Astrocyte (in vitro differentiated cells and primary cell): ENCODE measurements around the gene CPM. TPM values are rescaled to one million over a fixed set of nuclear protein-coding genes. Genes with fewer than 3 reads are reported as not detected.

Source experiments
- DNase-seq: peaks from one replicate; pipeline ENCODE4 v3.0.0-alpha.2; 2010; ENCODE audit warnings: low read depth
- FAIRE-seq: peaks from 2 replicates; lab custom pipeline; 2011; peaks lifted over from hg19 to GRCh38; lab: Jason Lieb, UNC
- H2AFZ ChIP-seq: 2 replicates; pipeline ENCODE4 v1.6.0; 2012; ENCODE audit warnings: low read depth, low read length, inconsistent platforms
- H3K27ac ChIP-seq: 2 replicates; pipeline ENCODE4 v1.5.1; 2011; ENCODE audit warnings: low read depth, low read length, inconsistent platforms
- H3K27me3 ChIP-seq: 2 replicates; pipeline ENCODE4 v1.6.0; 2011; ENCODE audit warnings: low read length, inconsistent platforms; ENCODE audit not compliant: insufficient read depth
- H3K36me3 ChIP-seq: 2 replicates; pipeline ENCODE4 v1.5.1; 2011; ENCODE audit warnings: low read length, inconsistent platforms; ENCODE audit not compliant: insufficient read depth
- H3K4me1 ChIP-seq: 2 replicates; pipeline ENCODE4 v1.5.1; 2011; ENCODE audit warnings: low read length, inconsistent platforms; ENCODE audit not compliant: insufficient read depth
- H3K4me2 ChIP-seq: 2 replicates; pipeline ENCODE4 v1.6.0; 2012; ENCODE audit warnings: low read length, inconsistent platforms
- H3K4me3 ChIP-seq: 2 replicates; pipeline ENCODE4 v1.5.1; 2011; ENCODE audit warnings: low read depth, mild to moderate bottlenecking, low read length, inconsistent platforms; ENCODE audit not compliant: insufficient read depth
- H3K79me2 ChIP-seq: 2 replicates; pipeline ENCODE4 v1.6.0; 2012; ENCODE audit warnings: mild to moderate bottlenecking, low read length, inconsistent platforms; ENCODE audit not compliant: insufficient read depth
- H3K9ac ChIP-seq: 2 replicates; pipeline ENCODE4 v1.6.0; 2012; ENCODE audit warnings: mild to moderate bottlenecking, low read length, inconsistent platforms
- H3K9me3 ChIP-seq: 2 replicates; pipeline ENCODE4 v1.5.1; 2012; ENCODE audit warnings: low read depth, mild to moderate bottlenecking, low read length, inconsistent platforms; ENCODE audit not compliant: insufficient read depth
- H4K20me1 ChIP-seq: 2 replicates; pipeline ENCODE4 v1.6.0; 2012; ENCODE audit warnings: low read length, inconsistent platforms; ENCODE audit not compliant: insufficient read depth
- H3K27ac Mint-ChIP-seq: one replicate; pipeline ENCODE4 v1.8.0; 2021; ENCODE audit warnings: mild to moderate bottlenecking, mixed read lengths; ENCODE audit not compliant: unreplicated experiment
- H3K27me3 Mint-ChIP-seq: one replicate; pipeline ENCODE4 v1.8.0; 2021; ENCODE audit warnings: low read depth, mixed read lengths; ENCODE audit not compliant: unreplicated experiment
- H3K36me3 Mint-ChIP-seq: one replicate; pipeline ENCODE4 v1.8.0; 2021; ENCODE audit warnings: low read depth, mixed read lengths; ENCODE audit not compliant: unreplicated experiment
- H3K4me1 Mint-ChIP-seq: one replicate; pipeline ENCODE4 v1.8.0; 2021; ENCODE audit warnings: low read depth, mixed read lengths; ENCODE audit not compliant: unreplicated experiment
- H3K4me3 Mint-ChIP-seq: one replicate; pipeline ENCODE4 v1.8.0; 2021; ENCODE audit warnings: mild to moderate bottlenecking, moderate library complexity, mixed read lengths; ENCODE audit not compliant: unreplicated experiment
- H3K9me3 Mint-ChIP-seq: one replicate; pipeline ENCODE4 v1.8.0; 2021; ENCODE audit warnings: mild to moderate bottlenecking, mixed read lengths; ENCODE audit not compliant: unreplicated experiment
- EZH2 ChIP-seq: IDR thresholded peaks from 2 replicates; pipeline ENCODE4 v1.6.1; 2012; ENCODE audit warnings: mild to moderate bottlenecking, low read length, inconsistent platforms; ENCODE audit not compliant: insufficient read depth
- total RNA-seq: library from RNA; stranded (reverse); gene quantifications from 2 replicates; pipeline ENCODE4 v1.2.1, GENCODE V29; 2021
- TF ChIP-seq, protein P1 (sequence below): IDR thresholded peaks from 2 replicates; pipeline ENCODE4 v1.5.1; 2011; ENCODE audit warnings: low read depth, mild to moderate bottlenecking, inconsistent platforms, low read length, moderate library complexity; ENCODE audit not compliant: insufficient read depth

The CPM gene
- total RNA-seq, 1 donor from 2014 or later = 2.7 TPM

DNA sequence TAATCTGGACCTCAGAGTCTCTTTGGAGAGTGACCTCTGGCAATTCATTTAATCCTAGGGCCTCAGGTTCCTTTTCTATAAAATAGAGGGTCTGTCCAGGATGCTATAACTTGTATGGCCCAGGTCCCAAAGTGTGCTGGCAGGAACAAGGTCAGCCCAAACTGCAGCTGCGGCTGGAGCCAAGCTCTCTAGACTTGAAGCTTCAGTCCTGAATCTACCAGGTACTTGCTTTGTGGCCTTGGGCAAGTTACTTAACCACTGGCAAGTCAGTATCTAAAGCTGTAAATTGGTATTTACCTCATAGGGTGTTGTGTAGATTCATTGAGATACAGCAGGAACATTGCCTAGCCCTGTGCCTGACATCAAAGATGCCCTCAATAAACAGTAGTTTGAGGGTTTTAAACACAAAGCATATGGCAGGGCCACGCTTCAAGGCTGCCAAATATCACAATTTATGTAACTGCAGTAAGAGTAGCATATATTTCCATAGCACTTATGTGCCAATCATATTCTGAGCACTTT lies 21.7 kb downstream of the CPM start:
- FAIRE-seq (no peak), DNase-seq (no peak)
- no peaks in the 10 kb centered on the region for H3K9me3 Mint-ChIP-seq
- Histone ChIP-seq H3K79me2 (no peaks in the 10 kb centered on the region), H3K9me3 (no peaks in the 10 kb centered on the region), H2AFZ (no peak overlapping the region), H3K27me3 (no peaks in the 10 kb centered on the region), H3K36me3 (no peaks in the 10 kb centered on the region), H4K20me1 (no peaks in the 10 kb centered on the region), H3K27ac (no peak overlapping the region), H3K9ac (no peak overlapping the region), H3K4me3 (no peak overlapping the region), H3K4me2 (no peak overlapping the region), H3K4me1 (peaks cover 11% of the 10 kb centered on the region)
- peaks cover 7% of the 10 kb centered on the region for H3K4me1 Mint-ChIP-seq
- no peak overlapping the region for H3K27ac Mint-ChIP-seq
- H3K36me3 Mint-ChIP-seq = no peaks in the 10 kb centered on the region
- TF ChIP-seq, protein P1, sequence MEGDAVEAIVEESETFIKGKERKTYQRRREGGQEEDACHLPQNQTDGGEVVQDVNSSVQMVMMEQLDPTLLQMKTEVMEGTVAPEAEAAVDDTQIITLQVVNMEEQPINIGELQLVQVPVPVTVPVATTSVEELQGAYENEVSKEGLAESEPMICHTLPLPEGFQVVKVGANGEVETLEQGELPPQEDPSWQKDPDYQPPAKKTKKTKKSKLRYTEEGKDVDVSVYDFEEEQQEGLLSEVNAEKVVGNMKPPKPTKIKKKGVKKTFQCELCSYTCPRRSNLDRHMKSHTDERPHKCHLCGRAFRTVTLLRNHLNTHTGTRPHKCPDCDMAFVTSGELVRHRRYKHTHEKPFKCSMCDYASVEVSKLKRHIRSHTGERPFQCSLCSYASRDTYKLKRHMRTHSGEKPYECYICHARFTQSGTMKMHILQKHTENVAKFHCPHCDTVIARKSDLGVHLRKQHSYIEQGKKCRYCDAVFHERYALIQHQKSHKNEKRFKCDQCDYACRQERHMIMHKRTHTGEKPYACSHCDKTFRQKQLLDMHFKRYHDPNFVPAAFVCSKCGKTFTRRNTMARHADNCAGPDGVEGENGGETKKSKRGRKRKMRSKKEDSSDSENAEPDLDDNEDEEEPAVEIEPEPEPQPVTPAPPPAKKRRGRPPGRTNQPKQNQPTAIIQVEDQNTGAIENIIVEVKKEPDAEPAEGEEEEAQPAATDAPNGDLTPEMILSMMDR = no peak
- no peak for TF ChIP-seq EZH2
- H3K4me3 Mint-ChIP-seq = no peak overlapping the region
- H3K27me3 Mint-ChIP-seq = no peaks in the 10 kb centered on the region

DNA sequence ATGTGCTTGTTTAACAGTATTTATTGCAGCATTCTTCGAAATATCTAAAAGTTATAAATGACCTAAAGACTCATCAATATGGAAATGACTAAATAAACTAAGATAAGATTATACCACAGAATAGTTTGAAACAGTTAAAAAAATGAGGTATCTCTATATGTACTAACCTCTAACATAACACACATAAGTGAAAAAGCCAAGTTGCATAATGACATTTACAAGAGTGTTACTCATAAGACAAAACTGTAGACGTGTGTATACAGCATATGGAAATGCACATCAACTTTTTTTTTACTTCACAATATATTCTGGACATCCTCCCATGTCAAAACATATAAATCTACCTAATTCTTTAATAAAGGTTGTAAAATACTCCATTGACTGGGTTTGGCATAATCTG lies 22.8 kb downstream of the CPM start:
- H4K20me1 ChIP-seq = no peaks in the 10 kb centered on the region
- H3K36me3 ChIP-seq = no peaks in the 10 kb centered on the region
- TF ChIP-seq EZH2 = no peak
- H3K4me1 ChIP-seq = peaks cover 7% of the 10 kb centered on the region
- Mint-ChIP-seq H3K36me3 (no peaks in the 10 kb centered on the region), H3K27ac (no peak overlapping the region), H3K27me3 (peaks cover 3% of the 10 kb centered on the region), H3K4me3 (no peak overlapping the region), H3K9me3 (no peaks in the 10 kb centered on the region), H3K4me1 (peaks cover 1% of the 10 kb centered on the region)
- H3K9ac ChIP-seq = no peak overlapping the region
- DNase-seq (peak; percentile 20), FAIRE-seq (peak; percentile 9)
- H3K9me3 ChIP-seq = no peaks in the 10 kb centered on the region
- no peak overlapping the region for H3K4me3 ChIP-seq
- H2AFZ ChIP-seq = no peak overlapping the region
- H3K79me2 ChIP-seq = no peaks in the 10 kb centered on the region
- no peak overlapping the region for H3K27ac ChIP-seq
- no peak overlapping the region for H3K4me2 ChIP-seq
- no peaks in the 10 kb centered on the region for H3K27me3 ChIP-seq

DNA sequence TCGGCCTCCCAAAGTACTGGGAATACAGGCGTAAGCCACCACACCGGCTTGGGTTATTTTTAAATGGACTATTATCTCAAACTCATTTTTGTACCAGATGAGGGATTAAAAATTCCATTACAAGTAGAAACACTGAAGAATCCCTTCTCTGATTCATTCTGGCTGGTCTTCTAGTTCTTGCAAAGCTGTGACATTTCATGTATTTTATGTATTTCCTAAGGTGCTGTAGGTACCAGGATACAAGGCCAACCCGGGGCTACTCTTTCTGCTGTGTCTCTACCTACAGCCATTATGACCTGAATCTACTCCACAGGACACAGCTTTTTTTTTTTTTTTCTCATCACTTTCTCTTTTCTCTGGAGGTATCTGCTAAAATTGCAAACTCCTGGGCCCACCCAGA lies 24.9 kb downstream of the CPM start:
- TF ChIP-seq, protein P1 = no peak
- no peak for TF ChIP-seq EZH2
- DNase-seq = no peak
- Histone ChIP-seq H3K79me2 (no peaks in the 10 kb centered on the region), H4K20me1 (no peaks in the 10 kb centered on the region), H2AFZ (no peak overlapping the region), H3K36me3 (no peaks in the 10 kb centered on the region), H3K9me3 (no peaks in the 10 kb centered on the region), H3K4me3 (no peak overlapping the region), H3K4me1 (no peaks in the 10 kb centered on the region), H3K9ac (no peak overlapping the region), H3K27ac (no peak overlapping the region), H3K27me3 (no peaks in the 10 kb centered on the region), H3K4me2 (no peak overlapping the region)
- H3K27me3 Mint-ChIP-seq = peaks cover 3% of the 10 kb centered on the region
- H3K4me3 Mint-ChIP-seq = no peak overlapping the region
- no peak overlapping the region for H3K27ac Mint-ChIP-seq
- no peaks in the 10 kb centered on the region for H3K9me3 Mint-ChIP-seq
- peaks cover 1% of the 10 kb centered on the region for H3K4me1 Mint-ChIP-seq
- H3K36me3 Mint-ChIP-seq = no peaks in the 10 kb centered on the region
- FAIRE-seq = no peak
